Ishikawa (cell line): ENCODE results near the gene SPDL1.

Source experiments
- CEBPB ChIP-seq: IDR thresholded peaks from 2 replicates; pipeline ENCODE4 v1.6.1; 2012
- CREB1 ChIP-seq: IDR thresholded peaks from 2 replicates; pipeline ENCODE4 v1.6.1; 2012; ENCODE audit warnings: low read depth
- EP300 ChIP-seq: IDR thresholded peaks from 2 replicates; pipeline ENCODE4 v1.6.1; 2012; ENCODE audit warnings: borderline replicate concordance
- FOXM1 ChIP-seq: IDR thresholded peaks from 2 replicates; pipeline ENCODE4 v1.6.1; 2012; ENCODE audit warnings: low read depth, borderline replicate concordance
- MAX ChIP-seq: IDR thresholded peaks from 2 replicates; pipeline ENCODE4 v1.6.1; 2012
- RAD21 ChIP-seq: IDR thresholded peaks from 2 replicates; pipeline ENCODE4 v1.6.1; 2012; ENCODE audit warnings: low read depth
- REST ChIP-seq: IDR thresholded peaks from 2 replicates; pipeline ENCODE4 v1.6.1; 2012; ENCODE audit warnings: low read depth, mild to moderate bottlenecking
- TAF1 ChIP-seq: IDR thresholded peaks from 2 replicates; pipeline ENCODE4 v1.6.1; 2012; ENCODE audit warnings: low read depth, mild to moderate bottlenecking
- TCF12 ChIP-seq: IDR thresholded peaks from 2 replicates; pipeline ENCODE4 v1.6.1; 2012; ENCODE audit warnings: low read depth
- YY1 ChIP-seq: IDR thresholded peaks from 2 replicates; pipeline ENCODE4 v1.6.1; 2012; ENCODE audit warnings: low read depth
- ZBTB7A ChIP-seq: IDR thresholded peaks from 2 replicates; pipeline ENCODE4 v1.6.1; 2012; ENCODE audit warnings: low read depth

- TF ChIP-seq CREB1 = no peak
- TF ChIP-seq YY1 = no peak
- no peak for TF ChIP-seq TCF12
- TF ChIP-seq MAX = no peak
- no peak for TF ChIP-seq ZBTB7A
- no peak for TF ChIP-seq EP300
- no peak for TF ChIP-seq TAF1
- TF ChIP-seq REST = no peak
- TF ChIP-seq RAD21 = no peak
- TF ChIP-seq FOXM1 = no peak
- no peak for TF ChIP-seq CEBPB
Measured at GRCh38 chr5:169648725-169649310, 65.2 kb downstream of the SPDL1 start.
